HCT116 (cell line): ENCODE results near the gene KIF18B. TPM values are rescaled to one million over a fixed set of nuclear protein-coding genes. Genes with fewer than 3 reads are reported as not detected.

Experiments
- ATAC-seq: fragments of 200-7000 bp; cut with Tn5 transposase; 2 replicates; pipeline ENCODE4 v1.9.1; 2020; ENCODE audit warnings: mild to moderate bottlenecking, moderate library complexity
- BruUV-seq: library from RNA; stranded (reverse); fragments of 400-500 nt; replicated peaks from 2 replicates; lab custom pipeline; 2021; lab: Mats Ljungman, UMichigan
- CTCF ChIA-PET: fragments of 300-600 bp; sonication (Branson Sonifier 250); formaldehyde crosslinking; loops from one replicate; lab custom pipeline; 2021; ENCODE audit warnings: antibody characterized with exemption; lab: Charles Lee
- POLR2A ChIA-PET: fragments of 300-600, 350-600 bp; sonication (Branson Sonifier 250); formaldehyde crosslinking; loops from one replicate; lab custom pipeline; 2021; ENCODE audit warnings: antibody characterized with exemption; lab: Charles Lee
- RAD21 ChIA-PET, 2 experiments: fragments of 300-600 bp; sonication (Branson Sonifier 250); formaldehyde crosslinking; loops; one replicate each; lab custom pipeline; 2023; ENCODE audit warnings: low total read pairs in 2 of 2; ENCODE audit not compliant: uncharacterized antibody in 2 of 2, unreplicated experiment in 2 of 2, low non-redundant PET in 1 of 2; lab: Charles Lee
- DNase-seq: peaks from one replicate; pipeline ENCODE4 v3.0.0-alpha.2; 2010; ENCODE audit warnings: low read depth, low spot score
- H2AFZ ChIP-seq: fragments of 200-600 bp; shearing (Covaris generic), sonication (generic); 2 replicates; pipeline ENCODE4 v1.6.1; 2017; ENCODE audit warnings: low read depth, mixed run types, mixed read lengths, antibody characterized with exemption, low read length; ENCODE audit not compliant: poor library complexity, severe bottlenecking
- H3K27ac ChIP-seq: 2 replicates; pipeline ENCODE4 v1.5.1; 2012; ENCODE audit warnings: low read depth, low read length
- H3K27me3 ChIP-seq: fragments of 200-600 bp; sonication (generic); 2 replicates; pipeline ENCODE4 v1.6.1; 2016; ENCODE audit warnings: mixed run types, low read length, mixed read lengths; ENCODE audit not compliant: insufficient read depth
- H3K36me3 ChIP-seq, 2 experiments: fragments of 200-500 bp in 1 of 2; fragments of 200-600 bp in 1 of 2; sonication (Bioruptor generic) in 1 of 2; sonication (generic) in 1 of 2; 2 replicates each; pipeline versions ENCODE4 v1.5.1 to v1.6.1; 2014 to 2016; ENCODE audit warnings: low read length in 2 of 2, inconsistent platforms in 1 of 2, mixed read lengths in 1 of 2, mixed run types in 1 of 2; ENCODE audit not compliant: insufficient read depth in 2 of 2, control insufficient read depth in 1 of 2
- H3K4me1 ChIP-seq, 2 experiments: fragments of 200-600 bp in 1 of 2; sonication (generic) in 1 of 2; 2 replicates each; pipeline versions ENCODE4 v1.5.1 to v1.6.1; 2012 to 2017; ENCODE audit warnings: low read length in 2 of 2, inconsistent platforms in 1 of 2, mild to moderate bottlenecking in 1 of 2, mixed read lengths in 1 of 2, mixed run types in 1 of 2, moderate library complexity in 1 of 2; ENCODE audit not compliant: insufficient read depth in 2 of 2, control insufficient read depth in 1 of 2
- H3K4me2 ChIP-seq: fragments of 200-600 bp; sonication (generic); 2 replicates; pipeline ENCODE4 v1.6.1; 2017; ENCODE audit warnings: mixed run types, low read length, mixed read lengths
- H3K4me3 ChIP-seq, 2 experiments: fragments of 200-600 bp in 1 of 2; sonication (generic) in 1 of 2; replicated peaks in 1 of 2; 2 replicates each; pipeline ENCODE4 v1.5.1; 2011 to 2016; ENCODE audit warnings: low read length in 2 of 2, control low read depth in 1 of 2, low read depth in 1 of 2, mild to moderate bottlenecking in 1 of 2, mixed read lengths in 1 of 2, mixed run types in 1 of 2
- H3K79me2 ChIP-seq: fragments of 200-600 bp; sonication (generic); 2 replicates; pipeline ENCODE4 v1.6.1; 2017; ENCODE audit warnings: mild to moderate bottlenecking, mixed run types, low read length, moderate library complexity, mixed read lengths; ENCODE audit not compliant: insufficient read depth
- H3K9ac ChIP-seq: fragments of 200-600 bp; sonication (generic); 2 replicates; pipeline ENCODE4 v1.6.1; 2016; ENCODE audit warnings: low read length, mixed read lengths
- H3K9me2 ChIP-seq: fragments of 200-600 bp; sonication (generic), shearing (Covaris generic); 2 replicates; pipeline ENCODE4 v1.6.1; 2017; ENCODE audit warnings: mixed run types, mild to moderate bottlenecking, moderate library complexity; ENCODE audit not compliant: insufficient read depth
- H3K9me3 ChIP-seq, 2 experiments: fragments of 200-500 bp in 1 of 2; fragments of 200-600 bp in 1 of 2; sonication (Bioruptor generic) in 1 of 2; sonication (generic) in 1 of 2; 2 replicates each; pipeline ENCODE4 v1.6.1; 2014 to 2017; ENCODE audit warnings: low read length in 2 of 2, mixed read lengths in 2 of 2, inconsistent platforms in 1 of 2, low read depth in 1 of 2, mild to moderate bottlenecking in 1 of 2, mixed run types in 1 of 2, moderate library complexity in 1 of 2; ENCODE audit not compliant: control insufficient read depth in 1 of 2, insufficient read depth in 1 of 2
- H4K20me1 ChIP-seq: fragments of 200-600 bp; sonication (generic), shearing (Covaris generic); 2 replicates; pipeline ENCODE4 v1.6.1; 2017; ENCODE audit warnings: mixed run types, mild to moderate bottlenecking, moderate library complexity; ENCODE audit not compliant: insufficient read depth
- CEBPB ChIP-seq: IDR thresholded peaks from 2 replicates; pipeline ENCODE4 v1.6.1; 2012; ENCODE audit warnings: low read depth
- EGR1 ChIP-seq: IDR thresholded peaks from 2 replicates; pipeline ENCODE4 v1.6.1; 2012; ENCODE audit warnings: low read depth
- JUND ChIP-seq: IDR thresholded peaks from 2 replicates; pipeline ENCODE4 v1.6.1; 2012
- RAD21 ChIP-seq: IDR thresholded peaks from 2 replicates; pipeline ENCODE4 v1.6.1; 2012; ENCODE audit warnings: low read depth, mild to moderate bottlenecking
- SIN3A ChIP-seq: IDR thresholded peaks from 2 replicates; pipeline ENCODE4 v1.6.1; 2012; ENCODE audit warnings: low read depth
- YY1 ChIP-seq: IDR thresholded peaks from 2 replicates; pipeline ENCODE4 v1.6.1; 2011; ENCODE audit warnings: low read length, low read depth, moderate library complexity, mild to moderate bottlenecking; ENCODE audit not compliant: insufficient replicate concordance; ENCODE audit errors: extremely low read depth
- intact Hi-C: fragments of 100-400 bp; cut with micrococcal nuclease; formaldehyde crosslinking; loops from 2 replicates; pipeline ENCODE4 v1.10.0; 2022
- total RNA-seq: library from RNA; stranded (reverse); gene quantifications from one replicate; pipeline ENCODE4 v1.2.1, GENCODE V29; 2021; ENCODE audit not compliant: unreplicated experiment
- TF ChIP-seq, protein P1 (sequence below), 3 experiments: fragments of 200-600 bp in 1 of 3; sonication (generic) in 1 of 3; IDR thresholded peaks in 2 of 3; conservative IDR thresholded peaks in 1 of 3; 2 replicates each; pipeline ENCODE4 v1.5.1; 2012 to 2017; ENCODE audit warnings: low read depth in 2 of 3, low read length in 2 of 3, antibody characterized with exemption in 1 of 3, borderline replicate concordance in 1 of 3, control low read depth in 1 of 3, mild to moderate bottlenecking in 1 of 3, mixed read lengths in 1 of 3, mixed run types in 1 of 3, moderate library complexity in 1 of 3; ENCODE audit not compliant: insufficient read depth in 1 of 3
- TF ChIP-seq, protein P2 (sequence below): IDR thresholded peaks from 2 replicates; pipeline ENCODE4 v1.6.1; 2012; ENCODE audit warnings: low read depth
- TF ChIP-seq, protein P3 (sequence below): IDR thresholded peaks from 2 replicates; pipeline ENCODE4 v1.6.1; 2012

The KIF18B gene
- total RNA-seq, 1 experiment from 2014 or later = 76.4 TPM

DNA sequence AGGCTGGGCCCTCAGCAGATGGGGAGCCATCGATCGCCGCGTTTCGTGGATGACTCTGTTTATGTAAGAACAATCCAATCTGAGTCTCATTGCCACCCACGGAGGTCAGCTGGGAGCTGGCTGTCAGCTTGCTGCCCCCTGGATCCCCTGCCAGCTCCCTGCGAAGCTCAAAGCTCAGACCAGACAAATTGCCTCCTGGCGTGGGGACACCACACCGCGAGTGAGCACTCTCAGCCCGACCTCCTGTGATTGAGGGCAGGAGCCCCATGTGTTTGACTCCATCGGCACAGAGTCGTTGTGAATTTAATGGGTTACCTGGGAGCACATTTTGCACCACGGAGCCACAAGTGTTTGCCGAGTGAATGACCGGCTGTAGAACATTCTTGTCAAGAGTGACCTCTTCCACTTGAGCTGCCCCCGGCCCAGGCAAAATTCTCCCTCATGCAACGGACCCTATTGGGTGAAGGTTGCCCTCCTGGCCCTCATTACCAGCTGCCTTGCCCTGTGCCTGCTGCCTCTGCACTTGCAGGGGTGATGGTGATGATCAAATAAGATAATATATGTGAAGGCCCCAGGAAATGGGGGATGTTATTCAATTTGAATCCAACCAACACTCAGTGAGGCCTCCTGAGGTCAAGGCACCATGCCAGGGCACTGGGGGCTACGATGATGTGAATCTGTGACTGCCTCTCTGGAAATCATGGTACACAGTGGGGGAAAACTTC, 24.7 kb downstream of the KIF18B start:
- intact Hi-C loops = no loop called here
- Histone ChIP-seq H3K9ac (no peak overlapping the region), H3K4me2 (no peak overlapping the region), H2AFZ (no peak overlapping the region), H3K36me3 (peaks cover 20 to 21% of the 10 kb centered on the region in 2 experiments; a peak in 3 of 4 replicates), H3K27ac (no peak overlapping the region), H3K79me2 (no peaks in the 10 kb centered on the region), H3K9me3 (no peaks in the 10 kb centered on the region), H3K4me3 (no peak overlapping the region), H3K9me2 (no peaks in the 10 kb centered on the region), H4K20me1 (no peaks in the 10 kb centered on the region), H3K27me3 (no peaks in the 10 kb centered on the region), H3K4me1 (peaks cover 0 to 8% of the 10 kb centered on the region in 2 experiments; a peak in 2 of 4 replicates)
- TF ChIP-seq, protein P1, sequence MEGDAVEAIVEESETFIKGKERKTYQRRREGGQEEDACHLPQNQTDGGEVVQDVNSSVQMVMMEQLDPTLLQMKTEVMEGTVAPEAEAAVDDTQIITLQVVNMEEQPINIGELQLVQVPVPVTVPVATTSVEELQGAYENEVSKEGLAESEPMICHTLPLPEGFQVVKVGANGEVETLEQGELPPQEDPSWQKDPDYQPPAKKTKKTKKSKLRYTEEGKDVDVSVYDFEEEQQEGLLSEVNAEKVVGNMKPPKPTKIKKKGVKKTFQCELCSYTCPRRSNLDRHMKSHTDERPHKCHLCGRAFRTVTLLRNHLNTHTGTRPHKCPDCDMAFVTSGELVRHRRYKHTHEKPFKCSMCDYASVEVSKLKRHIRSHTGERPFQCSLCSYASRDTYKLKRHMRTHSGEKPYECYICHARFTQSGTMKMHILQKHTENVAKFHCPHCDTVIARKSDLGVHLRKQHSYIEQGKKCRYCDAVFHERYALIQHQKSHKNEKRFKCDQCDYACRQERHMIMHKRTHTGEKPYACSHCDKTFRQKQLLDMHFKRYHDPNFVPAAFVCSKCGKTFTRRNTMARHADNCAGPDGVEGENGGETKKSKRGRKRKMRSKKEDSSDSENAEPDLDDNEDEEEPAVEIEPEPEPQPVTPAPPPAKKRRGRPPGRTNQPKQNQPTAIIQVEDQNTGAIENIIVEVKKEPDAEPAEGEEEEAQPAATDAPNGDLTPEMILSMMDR (IDR thresholded peaks at IDR 0.05 in 2 of 3, conservative IDR thresholded peaks at IDR 0.05 in 1 of 3; ENCODE audit: borderline replicate concordance in 1 of 3, insufficient read depth in 1 of 3, low read depth in 2 of 3, low read length in 2 of 3) = no peak
- no peak for ATAC-seq
- no peak for DNase-seq
- CTCF ChIA-PET = no interaction called here
- RAD21 ChIA-PET = interaction anchor here in 1 of 2 experiments (0.7 kb wide), 1 partner anchor 97 kb away, joined by 3 read pairs; no protein-coding TSS in a partner anchor
- POLR2A ChIA-PET = no interaction called here
- BruUV-seq = no TSS peak

DNA sequence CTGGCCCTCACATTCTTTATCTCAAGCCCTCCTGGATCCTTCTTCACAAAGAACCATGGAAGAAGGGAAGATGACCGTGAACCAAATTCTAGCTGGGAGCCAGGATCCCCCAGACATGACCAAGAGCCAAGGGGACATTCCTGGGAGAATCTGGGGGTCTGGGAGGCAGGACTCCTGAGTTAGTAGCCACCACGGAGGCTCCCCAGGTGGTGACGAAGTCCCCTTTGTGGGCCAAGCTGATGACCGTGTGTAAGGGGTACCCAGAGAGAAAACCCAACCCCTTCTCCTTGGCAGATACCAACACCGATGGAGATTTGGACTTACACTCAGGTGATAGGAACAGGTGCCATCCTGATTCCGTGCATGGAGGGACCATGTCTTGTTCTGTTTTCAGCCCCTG, 25.4 kb downstream of the KIF18B start:
- H3K36me3 ChIP-seq = peaks cover 12 to 15% of the 10 kb centered on the region in 2 experiments; a peak in 3 of 4 replicates
- H3K9ac ChIP-seq = no peak overlapping the region
- no peaks in the 10 kb centered on the region for H3K9me2 ChIP-seq
- H4K20me1 ChIP-seq = no peaks in the 10 kb centered on the region
- CTCF ChIA-PET = interaction anchor here (5.1 kb wide), 1 partner anchor 99 kb away, joined by 63 read pairs; no protein-coding TSS in a partner anchor
- no peak for DNase-seq
- ATAC-seq = no peak
- TF ChIP-seq EGR1 = no peak
- TF ChIP-seq JUND = no peak
- no peak for TF ChIP-seq YY1
- TF ChIP-seq, protein P1 (IDR thresholded peaks at IDR 0.05 in 2 of 3, conservative IDR thresholded peaks at IDR 0.05 in 1 of 3; ENCODE audit: borderline replicate concordance in 1 of 3, insufficient read depth in 1 of 3, low read depth in 2 of 3, low read length in 2 of 3) = no peak
- TF ChIP-seq CEBPB = no peak
- TF ChIP-seq SIN3A = no peak
- TF ChIP-seq, protein P2, sequence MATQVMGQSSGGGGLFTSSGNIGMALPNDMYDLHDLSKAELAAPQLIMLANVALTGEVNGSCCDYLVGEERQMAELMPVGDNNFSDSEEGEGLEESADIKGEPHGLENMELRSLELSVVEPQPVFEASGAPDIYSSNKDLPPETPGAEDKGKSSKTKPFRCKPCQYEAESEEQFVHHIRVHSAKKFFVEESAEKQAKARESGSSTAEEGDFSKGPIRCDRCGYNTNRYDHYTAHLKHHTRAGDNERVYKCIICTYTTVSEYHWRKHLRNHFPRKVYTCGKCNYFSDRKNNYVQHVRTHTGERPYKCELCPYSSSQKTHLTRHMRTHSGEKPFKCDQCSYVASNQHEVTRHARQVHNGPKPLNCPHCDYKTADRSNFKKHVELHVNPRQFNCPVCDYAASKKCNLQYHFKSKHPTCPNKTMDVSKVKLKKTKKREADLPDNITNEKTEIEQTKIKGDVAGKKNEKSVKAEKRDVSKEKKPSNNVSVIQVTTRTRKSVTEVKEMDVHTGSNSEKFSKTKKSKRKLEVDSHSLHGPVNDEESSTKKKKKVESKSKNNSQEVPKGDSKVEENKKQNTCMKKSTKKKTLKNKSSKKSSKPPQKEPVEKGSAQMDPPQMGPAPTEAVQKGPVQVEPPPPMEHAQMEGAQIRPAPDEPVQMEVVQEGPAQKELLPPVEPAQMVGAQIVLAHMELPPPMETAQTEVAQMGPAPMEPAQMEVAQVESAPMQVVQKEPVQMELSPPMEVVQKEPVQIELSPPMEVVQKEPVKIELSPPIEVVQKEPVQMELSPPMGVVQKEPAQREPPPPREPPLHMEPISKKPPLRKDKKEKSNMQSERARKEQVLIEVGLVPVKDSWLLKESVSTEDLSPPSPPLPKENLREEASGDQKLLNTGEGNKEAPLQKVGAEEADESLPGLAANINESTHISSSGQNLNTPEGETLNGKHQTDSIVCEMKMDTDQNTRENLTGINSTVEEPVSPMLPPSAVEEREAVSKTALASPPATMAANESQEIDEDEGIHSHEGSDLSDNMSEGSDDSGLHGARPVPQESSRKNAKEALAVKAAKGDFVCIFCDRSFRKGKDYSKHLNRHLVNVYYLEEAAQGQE = no peak
- TF ChIP-seq, protein P3, sequence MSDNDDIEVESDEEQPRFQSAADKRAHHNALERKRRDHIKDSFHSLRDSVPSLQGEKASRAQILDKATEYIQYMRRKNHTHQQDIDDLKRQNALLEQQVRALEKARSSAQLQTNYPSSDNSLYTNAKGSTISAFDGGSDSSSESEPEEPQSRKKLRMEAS = no peak
- TF ChIP-seq RAD21 = no peak
- no peak overlapping the region for H3K27ac ChIP-seq
- peaks cover 0 to 13% of the 10 kb centered on the region in 2 experiments; a peak in 2 of 4 replicates for H3K4me1 ChIP-seq
- no peak overlapping the region for H3K4me3 ChIP-seq
- RAD21 ChIA-PET = no interaction called here
- BruUV-seq = no TSS peak
- no peak overlapping the region for H2AFZ ChIP-seq
- no peaks in the 10 kb centered on the region for H3K79me2 ChIP-seq
- no peak overlapping the region for H3K4me2 ChIP-seq
- no peaks in the 10 kb centered on the region for H3K27me3 ChIP-seq
- no peaks in the 10 kb centered on the region for H3K9me3 ChIP-seq
- POLR2A ChIA-PET = no interaction called here
- intact Hi-C loops = no loop called here
